Effector CD4-positive, alpha-beta T cell (primary cell): Measurements from ENCODE around the gene GATAD2A.

Experiments used
- DNase-seq: peaks from one replicate; pipeline ENCODE4 v3.0.0-alpha.2; 2020

GATAD2A gene

GRCh38 chr19:19514881-19515641 is 109.6 kb downstream of the GATAD2A start, which contains the start of gene TSSK6:
TSSK6 (minus strand) TSS chr19:19515548; CDS start chr19:19515427, 121 bp downstream.
- no peak for DNase-seq

DNA sequence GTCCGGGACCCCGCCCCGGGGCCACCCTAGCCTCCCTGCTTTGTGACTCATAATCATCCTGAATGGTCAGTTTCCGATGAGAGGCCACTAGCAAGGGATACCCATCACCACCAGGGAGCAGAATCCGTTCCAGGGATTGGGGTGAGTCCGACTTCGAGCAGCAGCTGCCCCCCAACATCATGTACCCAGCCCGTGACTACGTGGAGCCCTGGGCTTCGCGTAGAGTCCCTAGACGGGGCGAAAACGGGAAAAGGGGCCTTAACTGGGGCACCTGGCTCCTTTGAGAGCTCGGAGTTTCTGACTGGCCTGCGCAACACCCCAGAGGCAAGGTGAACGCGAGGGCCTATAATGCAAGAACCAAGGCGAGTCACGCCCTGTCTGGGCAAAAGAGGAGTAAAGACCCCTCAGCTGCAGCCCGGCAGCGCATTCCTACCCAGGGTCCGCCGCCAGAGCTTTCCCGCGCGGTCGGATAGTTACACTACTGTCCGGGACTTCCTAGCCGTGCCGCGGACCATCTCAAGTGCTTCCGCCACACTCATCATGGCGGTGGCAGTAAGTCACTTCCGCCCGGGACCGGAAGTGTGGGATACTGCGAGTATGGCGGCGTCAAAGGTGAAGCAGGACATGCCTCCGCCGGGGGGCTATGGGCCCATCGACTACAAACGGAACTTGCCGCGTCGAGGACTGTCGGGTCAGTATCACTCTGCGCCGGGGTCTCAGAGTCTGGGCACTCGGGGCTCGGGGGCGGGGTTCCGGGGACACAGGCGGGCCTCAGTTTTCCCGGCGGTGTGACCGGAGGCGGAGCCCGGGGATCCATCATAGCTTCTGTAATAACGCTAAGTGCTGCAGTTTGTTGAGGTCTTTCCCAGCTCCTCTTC is 110.4 kb downstream of the GATAD2A start, which contains the start of gene NDUFA13:
NDUFA13 (plus strand) TSS at position 584 of the 878 bp plus-strand sequence; CDS start at position 598, 14 bp downstream.
- peak; percentile 88 for DNase-seq

DNA sequence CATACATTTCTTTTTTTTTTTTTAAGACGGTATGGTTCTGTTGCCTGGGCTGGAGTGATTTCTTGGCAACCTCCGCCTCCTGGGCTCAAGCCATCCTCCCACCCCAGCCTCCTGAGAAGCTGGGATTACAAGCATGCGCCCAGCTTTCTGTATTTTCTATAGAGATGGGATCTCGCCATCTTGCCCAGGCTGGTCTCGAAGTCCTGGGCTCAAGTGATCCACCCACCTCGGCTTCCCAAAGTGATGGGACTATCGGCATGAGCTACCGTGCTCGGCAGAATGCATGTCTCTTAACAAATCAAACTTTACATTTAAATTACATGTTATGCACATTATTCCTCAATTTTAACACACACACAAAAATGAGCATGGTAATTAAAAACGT is 111.8 kb downstream of the GATAD2A start:
- DNase-seq = no peak

DNA sequence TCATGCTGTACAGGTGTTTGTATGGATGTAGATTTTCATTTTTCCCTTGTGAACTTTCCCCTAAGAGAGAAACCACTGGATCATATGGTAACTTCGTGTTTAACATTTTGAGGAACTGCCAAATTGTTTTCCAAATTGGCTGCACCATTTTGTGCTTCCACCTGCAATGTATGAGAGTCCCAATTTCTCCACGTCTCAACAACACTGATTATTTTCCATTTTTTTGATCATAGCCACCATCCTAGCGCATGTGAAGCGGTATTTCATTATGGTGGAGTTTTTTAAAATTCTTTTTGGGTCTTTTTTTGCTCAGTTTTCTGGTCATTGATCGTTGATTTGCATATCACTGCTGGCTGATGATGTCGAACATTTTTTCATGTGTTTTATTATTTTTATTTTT is 115.5 kb downstream of the GATAD2A start:
- DNase-seq = no peak

- DNase-seq = no peak
Observed at GRCh38 chr19:19523177-19523576, 117.7 kb downstream of the GATAD2A start.

- no peak for DNase-seq
Observed at GRCh38 chr19:19524053-19524452, 118.6 kb downstream of the GATAD2A start.

DNA sequence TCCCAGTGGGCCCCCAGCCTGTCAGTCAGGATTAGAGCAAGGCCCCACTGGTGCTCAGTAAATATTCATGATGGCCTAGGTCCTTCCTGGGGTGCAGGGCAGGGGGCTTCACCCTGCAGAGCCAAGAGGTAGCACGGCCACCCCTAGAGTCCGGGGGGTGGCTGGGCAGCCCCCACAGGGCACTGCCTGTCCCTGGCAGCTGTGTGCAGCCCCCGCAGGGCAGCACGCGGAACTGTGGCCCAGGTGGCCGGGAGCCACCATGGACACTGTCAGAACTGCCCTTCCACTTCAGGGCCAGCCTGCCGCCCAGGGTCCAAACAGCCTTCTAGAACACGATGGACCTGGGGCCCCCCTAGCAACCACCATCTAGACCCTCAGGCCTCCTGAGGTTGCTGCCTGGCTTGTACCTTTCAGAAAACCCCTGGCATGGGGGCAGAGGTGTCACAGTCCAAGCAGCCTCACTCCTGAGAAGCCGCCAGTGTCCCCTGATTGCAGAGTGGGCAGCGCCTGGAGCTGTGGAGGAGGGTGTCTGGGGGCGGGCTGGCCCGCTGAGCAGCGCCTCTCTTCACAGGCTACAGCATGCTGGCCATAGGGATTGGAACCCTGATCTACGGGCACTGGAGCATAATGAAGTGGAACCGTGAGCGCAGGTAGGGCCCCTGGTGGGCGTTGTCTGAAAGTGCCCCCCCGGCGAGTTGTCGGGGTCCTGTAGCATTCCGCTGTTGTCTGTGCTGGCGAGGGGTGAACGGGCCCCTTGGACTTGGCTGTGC is 120.3 kb downstream of the GATAD2A start:
- no peak for DNase-seq

DNA sequence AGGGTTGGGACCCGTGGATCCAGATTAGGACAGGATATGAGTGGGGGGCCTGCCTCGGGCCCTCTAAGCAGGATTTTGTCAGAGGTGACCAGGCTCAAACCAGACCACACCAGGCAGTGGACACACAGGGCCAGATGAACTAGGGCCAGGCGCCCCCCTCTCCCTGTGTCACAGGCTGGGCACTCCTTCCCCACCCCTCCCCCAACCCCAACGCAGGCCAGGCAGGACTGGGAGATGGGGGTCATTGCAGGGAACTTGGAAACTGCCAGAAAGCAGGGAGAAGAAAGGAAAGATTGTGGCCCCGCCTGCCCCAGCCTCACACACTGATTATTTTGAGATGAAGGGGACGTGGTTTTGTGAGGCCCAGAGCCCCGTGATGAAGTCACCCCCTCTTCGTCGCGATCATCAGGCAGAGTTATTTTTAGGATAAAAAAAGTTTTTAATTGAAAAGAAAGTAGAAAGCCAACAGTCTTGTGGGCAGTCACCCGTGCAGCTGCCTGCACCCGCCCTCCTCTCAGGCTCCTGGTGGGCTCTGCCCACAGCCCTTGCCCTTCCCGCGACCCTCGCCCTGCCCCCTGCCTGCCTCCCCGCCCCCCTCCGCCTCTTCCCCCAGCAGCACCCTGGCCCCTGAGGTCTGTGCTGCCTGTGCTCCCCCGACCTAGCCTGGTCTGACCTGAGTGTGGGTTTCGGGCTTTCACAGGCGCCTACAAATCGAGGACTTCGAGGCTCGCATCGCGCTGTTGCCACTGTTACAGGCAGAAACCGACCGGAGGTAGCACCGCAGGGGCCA is 121.3 kb downstream of the GATAD2A start:
- DNase-seq = no peak

GRCh38 chr19:19527371-19527656 is 121.8 kb downstream of the GATAD2A start:
- no peak for DNase-seq

DNA sequence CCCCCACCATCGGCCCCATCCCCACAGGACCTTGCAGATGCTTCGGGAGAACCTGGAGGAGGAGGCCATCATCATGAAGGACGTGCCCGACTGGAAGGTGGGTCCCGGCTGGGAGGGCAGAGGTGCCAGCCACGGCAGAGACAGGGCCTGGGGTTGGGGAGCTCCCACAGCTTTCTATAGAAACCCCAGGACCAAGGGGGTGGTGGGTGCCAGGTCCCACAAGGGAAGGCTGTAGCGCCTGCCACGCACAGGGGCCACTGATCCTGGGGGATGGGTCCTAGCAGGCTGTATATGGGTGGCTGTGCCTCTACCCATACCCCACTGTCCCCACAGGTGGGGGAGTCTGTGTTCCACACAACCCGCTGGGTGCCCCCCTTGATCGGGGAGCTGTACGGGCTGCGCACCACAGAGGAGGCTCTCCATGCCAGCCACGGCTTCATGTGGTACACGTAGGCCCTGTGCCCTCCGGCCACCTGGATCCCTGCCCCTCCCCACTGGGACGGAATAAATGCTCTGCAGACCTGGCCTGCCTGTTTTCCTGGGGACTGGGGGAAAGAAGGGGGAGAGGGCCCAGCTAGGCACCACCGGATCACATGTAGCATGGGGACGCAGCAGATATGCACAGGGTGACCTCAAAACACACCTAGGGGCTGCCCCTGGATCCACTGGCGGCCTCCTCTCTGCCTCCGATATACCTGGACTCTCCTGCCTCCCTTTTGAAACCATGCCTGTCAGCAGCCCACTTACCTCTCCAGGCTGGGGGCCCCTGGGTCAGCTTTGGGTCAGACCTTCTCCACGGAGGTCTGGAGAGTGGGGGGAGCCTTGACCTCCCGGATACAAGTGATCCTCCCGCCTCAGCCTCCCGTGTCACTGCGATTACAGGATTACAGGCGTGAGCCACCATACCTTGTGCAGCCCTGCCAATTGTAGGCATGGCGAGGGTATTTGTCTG is 122.5 kb downstream of the GATAD2A start:
- no peak for DNase-seq

GRCh38 chr19:19528721-19529490 is 123.4 kb downstream of the GATAD2A start, which contains the start of gene YJEFN3:
YJEFN3 (plus strand) TSS chr19:19528911; CDS start chr19:19528933, 22 bp downstream.
- no peak for DNase-seq

DNA sequence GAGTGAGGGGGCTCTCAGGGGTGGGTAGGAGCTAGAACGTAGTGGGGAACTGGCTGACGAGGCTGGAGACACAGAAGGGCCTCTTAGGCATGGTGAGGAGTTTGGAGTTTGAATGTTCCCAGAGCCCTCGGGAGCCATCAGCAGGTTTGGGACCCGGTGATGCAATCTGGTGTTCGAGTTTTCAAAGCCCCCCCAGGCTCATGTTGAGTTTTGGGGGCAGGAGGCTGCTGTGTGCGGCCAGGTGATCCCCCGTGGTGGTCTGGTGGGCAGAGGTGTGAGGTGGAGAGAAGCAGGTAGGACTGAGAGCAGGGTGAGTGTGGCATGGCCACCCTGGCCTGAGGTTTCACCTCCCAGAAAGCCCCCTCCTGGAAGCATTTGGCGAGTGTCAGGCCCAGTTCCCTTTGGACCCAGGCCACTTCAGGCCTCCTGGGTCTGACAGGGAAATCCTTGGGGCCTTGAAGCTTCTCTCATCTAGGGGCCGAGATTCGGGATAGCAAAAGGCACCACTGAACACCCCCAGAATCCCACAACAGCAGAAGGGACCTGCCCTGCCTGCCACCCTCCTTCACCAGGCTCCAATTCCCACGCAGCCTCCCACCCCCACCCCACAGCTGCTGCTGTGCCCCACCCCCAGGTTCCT is 124.4 kb downstream of the GATAD2A start:
- DNase-seq = no peak

DNA sequence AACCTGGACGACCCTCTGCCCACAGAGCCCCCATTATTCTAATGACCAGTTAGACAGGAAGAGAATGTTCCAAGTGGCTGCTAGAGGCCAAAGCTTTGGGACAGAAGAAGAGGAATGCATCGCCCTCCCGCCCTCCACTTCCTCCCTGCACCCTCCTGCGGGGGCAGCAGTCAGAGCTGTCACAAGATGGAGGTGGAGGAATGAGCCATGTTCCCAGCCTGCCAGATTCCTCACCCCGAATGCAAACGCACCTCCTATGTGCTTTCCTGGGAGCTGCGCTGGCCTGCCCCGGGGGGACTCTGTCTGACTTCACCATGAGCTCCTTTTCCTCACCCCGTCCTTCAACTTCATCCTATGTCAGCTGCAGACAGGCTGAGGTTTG is 124.9 kb downstream of the GATAD2A start:
- no peak for DNase-seq

DNA sequence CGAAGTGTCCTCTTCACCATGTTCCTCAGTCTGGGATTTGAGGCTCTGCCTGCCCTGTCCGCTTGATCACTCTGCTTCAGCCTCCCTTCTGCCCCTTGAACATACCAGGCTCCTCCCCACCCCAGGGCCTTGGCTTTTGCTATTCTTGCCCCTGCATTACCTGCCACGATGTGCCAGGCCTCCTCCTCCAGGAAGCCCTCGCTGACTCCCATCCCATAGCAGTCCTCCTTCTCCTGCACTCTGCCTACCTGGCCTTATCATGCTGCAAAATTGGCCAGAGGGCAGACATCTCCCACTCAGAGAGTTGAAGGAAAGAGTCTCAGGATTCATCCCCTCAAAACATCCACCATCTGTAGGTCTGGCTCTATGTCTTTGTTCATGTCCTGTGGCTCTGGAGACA is 125.4 kb downstream of the GATAD2A start:
- DNase-seq = no peak

DNA sequence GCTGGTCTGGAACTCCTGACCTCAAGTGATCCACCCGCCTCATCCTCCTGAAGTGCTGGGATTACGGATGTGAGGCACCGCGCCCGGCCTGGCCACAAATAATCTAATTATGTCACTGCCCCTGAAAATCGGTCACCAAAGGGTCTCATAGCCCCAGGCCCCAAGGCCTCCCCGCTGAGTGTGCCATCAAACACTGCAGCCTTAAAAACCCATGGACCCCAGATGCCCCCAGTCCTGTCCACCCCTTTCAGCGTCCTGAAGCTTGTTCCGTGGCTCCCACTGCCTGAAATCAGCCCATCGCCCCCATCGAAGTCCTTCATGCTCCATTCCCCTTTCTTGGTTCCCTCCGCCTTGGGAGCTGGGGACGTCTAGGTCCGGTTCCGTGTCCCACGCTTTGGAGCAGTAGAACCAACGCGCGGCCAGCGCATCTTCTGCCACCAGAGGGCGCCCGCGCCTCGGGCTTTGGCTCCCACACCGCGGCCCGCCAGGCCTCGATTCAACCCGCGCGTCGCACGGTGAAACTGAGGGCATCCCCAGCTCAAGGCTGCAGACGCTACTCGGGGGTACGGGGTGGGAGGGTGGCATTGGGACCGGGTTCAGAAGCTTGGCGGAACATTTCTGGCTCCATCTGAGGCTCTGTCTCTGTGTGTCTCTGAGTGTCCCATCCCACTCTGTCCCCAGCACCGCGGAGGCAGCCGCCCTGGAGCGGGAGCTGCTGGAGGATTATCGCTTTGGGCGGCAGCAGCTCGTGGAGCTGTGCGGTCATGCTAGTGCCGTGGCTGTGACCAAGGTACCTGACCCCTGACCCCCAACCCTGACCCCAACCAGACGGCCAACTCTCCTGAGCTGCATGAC is 126.7 kb downstream of the GATAD2A start:
- peak; percentile 85 for DNase-seq

DNA sequence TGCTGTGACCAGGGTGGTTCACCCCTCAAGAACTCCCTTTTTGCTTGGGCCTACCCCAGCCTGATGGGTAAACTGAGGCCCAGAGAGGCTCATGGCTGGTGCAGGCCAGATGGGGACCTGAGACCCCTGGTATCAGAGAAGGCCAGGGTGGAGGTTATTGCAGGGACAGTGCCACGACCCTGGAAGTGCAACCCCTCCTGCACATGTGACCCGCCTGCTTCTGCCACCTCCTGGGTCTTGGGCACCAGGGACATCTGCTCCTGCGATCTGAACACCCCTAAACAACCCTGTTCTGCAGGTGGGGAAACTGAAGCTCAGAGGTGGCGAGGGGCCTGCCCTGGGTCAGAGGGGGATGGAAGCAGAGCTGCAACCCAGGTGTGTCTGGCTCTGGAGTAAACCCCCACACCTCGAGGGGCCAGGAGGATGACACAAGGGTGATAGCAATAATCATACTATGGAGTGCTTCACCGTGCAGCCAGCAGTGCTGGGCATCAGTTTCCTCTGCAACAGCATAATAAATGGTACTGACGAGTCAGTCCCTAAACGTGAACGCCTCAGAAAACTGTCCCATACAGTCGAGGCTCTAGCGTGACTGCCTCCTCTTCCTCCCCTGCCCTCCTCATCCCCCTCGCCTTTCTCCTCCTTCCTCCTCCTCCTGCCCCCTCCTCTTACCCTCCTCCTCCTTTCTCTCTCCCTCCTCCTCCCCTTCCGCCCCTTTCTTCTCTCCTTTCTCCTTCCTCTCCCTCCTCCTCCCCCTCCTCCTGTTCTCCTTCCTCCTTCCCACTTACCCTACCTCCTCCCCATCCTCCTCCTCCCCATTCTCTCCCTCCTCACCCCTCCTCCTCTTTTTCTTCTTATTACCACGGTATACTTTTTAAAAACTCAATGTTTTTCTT is 127.6 kb downstream of the GATAD2A start:
- DNase-seq = no peak

GRCh38 chr19:19533841-19534240 is 128.4 kb downstream of the GATAD2A start:
- no peak for DNase-seq
